HepG2 (cell line): ENCODE measurements around the gene PIN4. TPM values are rescaled to one million over a fixed set of nuclear protein-coding genes. Genes with fewer than 3 reads are reported as not detected.
A peak's percentile ranks its signal among the peaks of the same experiment; 100 is the strongest.

ENCODE experiments used
- ATAC-seq: fragments of 200-7000 bp; cut with Tn5 transposase; 3 replicates; pipeline ENCODE4 v1.9.1; 2020; ENCODE audit warnings: mild to moderate bottlenecking, moderate library complexity
- BruUV-seq: library from RNA; stranded (reverse); fragments of 400-500 nt; replicated peaks from 2 replicates; lab custom pipeline; 2021; lab: Mats Ljungman, UMichigan
- CTCF ChIA-PET: fragments of 300-600 bp; formaldehyde crosslinking; extraction: SDS; loops from one replicate; lab custom pipeline; 2021; ENCODE audit warnings: low total read pairs, inconsistent platforms, low intra/inter-chr PET ratio; lab: Yijun Ruan, JAX
- POLR2A ChIA-PET: fragments of 350-600 bp; sonication (Branson Sonifier 250); formaldehyde crosslinking; loops from one replicate; lab custom pipeline; 2020; ENCODE audit warnings: antibody characterized with exemption, inconsistent platforms; lab: Yijun Ruan, JAX
- DNase-seq: peaks from one replicate; pipeline ENCODE4 v3.0.0-alpha.2; 2015; ENCODE audit warnings: low spot score
- FAIRE-seq: peaks from 3 replicates; lab custom pipeline; 2011; peaks lifted over from hg19 to GRCh38; lab: Jason Lieb, UNC
- H2AFZ ChIP-seq: one replicate; pipeline ENCODE4 v1.6.1; 2011; ENCODE audit warnings: low read length, inconsistent platforms
- H3K27ac ChIP-seq: fragments of 300-600 bp; 3 replicates; pipeline ENCODE4 v1.8.0; 2011; ENCODE audit warnings: mixed run types, mild to moderate bottlenecking, mixed read lengths, low read length, inconsistent platforms; ENCODE audit not compliant: insufficient read depth; ENCODE audit errors: extremely low read length
- H3K27me3 ChIP-seq, 2 experiments: fragments of 200-600 bp in 1 of 2; 2 replicates in 1 of 2; 3 replicates in 1 of 2; pipeline versions ENCODE4 v1.6.0 to v1.8.0; 2011; ENCODE audit warnings: low read length in 2 of 2, mild to moderate bottlenecking in 2 of 2, moderate library complexity in 2 of 2, inconsistent platforms in 1 of 2; ENCODE audit not compliant: insufficient read depth in 2 of 2, control insufficient read depth in 1 of 2
- H3K36me3 ChIP-seq, 2 experiments: fragments of 200-600 bp in 1 of 2; replicated peaks in 1 of 2; 2 replicates in 1 of 2; 3 replicates in 1 of 2; pipeline versions ENCODE4 v1.5.1 to v1.8.0; 2011; ENCODE audit warnings: low read length in 2 of 2, inconsistent platforms in 1 of 2; ENCODE audit not compliant: insufficient read depth in 2 of 2, control insufficient read depth in 1 of 2
- H3K4me1 ChIP-seq: 2 replicates; pipeline ENCODE4 v1.5.1; 2012; ENCODE audit warnings: low read length, inconsistent platforms; ENCODE audit not compliant: insufficient read depth
- H3K4me2 ChIP-seq: 2 replicates; pipeline ENCODE4 v1.6.0; 2011; ENCODE audit warnings: low read depth, low read length, inconsistent platforms
- H3K4me3 ChIP-seq, 3 experiments: fragments of 200-600 bp in 1 of 3; sonication (generic), shearing (Covaris generic) in 1 of 3; replicated peaks in 1 of 3; 2 replicates each; pipeline ENCODE4 v1.5.1; 2011 to 2016; ENCODE audit warnings: low read length in 3 of 3, inconsistent platforms in 2 of 3, low read depth in 2 of 3, mild to moderate bottlenecking in 2 of 3, control low read depth in 1 of 3, mixed read lengths in 1 of 3; ENCODE audit not compliant: insufficient read depth in 1 of 3
- H3K79me2 ChIP-seq: one replicate; pipeline ENCODE4 v1.6.1; 2011; ENCODE audit warnings: low read length, inconsistent platforms; ENCODE audit not compliant: insufficient read depth
- H3K9ac ChIP-seq: 2 replicates; pipeline ENCODE4 v1.6.0; 2011; ENCODE audit warnings: mild to moderate bottlenecking, low read depth, low read length, inconsistent platforms; ENCODE audit not compliant: insufficient read depth
- H3K9me3 ChIP-seq: 2 replicates; pipeline ENCODE4 v1.5.1; 2012; ENCODE audit warnings: mild to moderate bottlenecking, low read length
- H4K20me1 ChIP-seq: 2 replicates; pipeline ENCODE4 v1.6.0; 2011; ENCODE audit warnings: inconsistent platforms, mild to moderate bottlenecking, low read length, moderate library complexity; ENCODE audit not compliant: insufficient read depth
- ATM ChIP-seq: fragments of 450-650 bp; IDR thresholded peaks from 2 replicates; pipeline ENCODE4 v1.7.1; 2017; ENCODE audit warnings: mild to moderate bottlenecking, borderline replicate concordance
- DR1 ChIP-seq: sonication (generic); formaldehyde crosslinking; IDR thresholded peaks from 2 replicates; pipeline ENCODE4 v1.8.0; 2021; ENCODE audit warnings: mild to moderate bottlenecking, missing genetic modification reagents, inconsistent platforms
- DRAP1 ChIP-seq: IDR thresholded peaks from 2 replicates; pipeline ENCODE4 v1.6.1; 2016; ENCODE audit warnings: missing genetic modification reagents, missing compliant biosample characterization
- ESRRA ChIP-seq: sonication (generic); formaldehyde crosslinking; IDR thresholded peaks from 2 replicates; pipeline ENCODE4 v1.5.1; 2020; ENCODE audit warnings: mild to moderate bottlenecking, low read depth, missing genetic modification reagents
- HNF4G ChIP-seq, 2 experiments: sonication (generic) in 1 of 2; formaldehyde crosslinking in 1 of 2; IDR thresholded peaks; 2 replicates each; pipeline versions ENCODE4 v1.4.0 to v1.6.1; 2011 to 2020; ENCODE audit warnings: borderline replicate concordance in 2 of 2, low read depth in 2 of 2, mild to moderate bottlenecking in 2 of 2, low read length in 1 of 2, missing genetic modification reagents in 1 of 2, moderate library complexity in 1 of 2
- IKZF1 ChIP-seq: fragments of 450-650 bp; IDR thresholded peaks from 2 replicates; pipeline ENCODE4 v1.7.1; 2016
- KDM2A ChIP-seq: sonication (generic); formaldehyde crosslinking; IDR thresholded peaks from 2 replicates; pipeline ENCODE4 v1.4.0; 2020; ENCODE audit warnings: low read depth, missing genetic modification reagents, borderline replicate concordance
- PRMT3 ChIP-seq: sonication (generic); formaldehyde crosslinking; IDR thresholded peaks from 2 replicates; pipeline ENCODE4 v1.8.1; 2022; ENCODE audit warnings: low read depth, mild to moderate bottlenecking, moderate library complexity, missing genetic modification reagents, borderline replicate concordance
- SETDB1 ChIP-seq: sonication (generic); formaldehyde crosslinking; IDR thresholded peaks from 2 replicates; pipeline ENCODE4 v1.5.1; 2020; ENCODE audit warnings: missing genetic modification reagents, mild to moderate bottlenecking, borderline replicate concordance
- TOPORS ChIP-seq: sonication (generic); formaldehyde crosslinking; IDR thresholded peaks from 2 replicates; pipeline ENCODE4 v1.8.0; 2023; ENCODE audit warnings: mild to moderate bottlenecking, missing genetic modification reagents
- ZBTB38 ChIP-seq: sonication (generic); formaldehyde crosslinking; IDR thresholded peaks from 2 replicates; pipeline ENCODE4 v1.5.1; 2020; ENCODE audit warnings: mild to moderate bottlenecking, missing genetic modification reagents
- ZBTB49 ChIP-seq: sonication (generic); formaldehyde crosslinking; IDR thresholded peaks from 2 replicates; pipeline ENCODE4 v1.4.0; 2020; ENCODE audit warnings: missing genetic modification reagents, borderline replicate concordance
- ZFP62 ChIP-seq: sonication (generic); formaldehyde crosslinking; IDR thresholded peaks from 2 replicates; pipeline ENCODE4 v1.4.0; 2020; ENCODE audit warnings: missing genetic modification reagents
- ZNF460 ChIP-seq: sonication (generic); formaldehyde crosslinking; IDR thresholded peaks from 2 replicates; pipeline ENCODE4 v1.5.1; 2020; ENCODE audit warnings: missing genetic modification reagents, mild to moderate bottlenecking, borderline replicate concordance
- ZNF556 ChIP-seq: sonication (generic); formaldehyde crosslinking; IDR thresholded peaks from 2 replicates; pipeline ENCODE4 v1.4.0; 2020; ENCODE audit warnings: mild to moderate bottlenecking, missing genetic modification reagents, borderline replicate concordance
- ZNF580 ChIP-seq: IDR thresholded peaks from 2 replicates; pipeline ENCODE4 v1.6.1; 2016; ENCODE audit warnings: low read depth, borderline replicate concordance
- ZNF740 ChIP-seq: sonication (generic); formaldehyde crosslinking; IDR thresholded peaks from 2 replicates; pipeline ENCODE4 v1.4.0; 2020; ENCODE audit warnings: missing genetic modification reagents
- WGBS: methylation state at CpG from one replicate; pipeline ENCODE4 v1.1.6; 2017; ENCODE audit warnings: low lambda C conversion rate; 5-methylcytosine and 5-hydroxymethylcytosine counted together
- in situ Hi-C: cut with HindIII; loops from 2 replicates; pipeline ENCODE4 v1.10.0; 2017; ENCODE audit warnings: low pct_unique_long_range_greater_than_20kb; ENCODE audit not compliant: extremely low pct_ligation_motif_present
- intact Hi-C: fragments of 100-400 bp; cut with micrococcal nuclease; formaldehyde crosslinking; loops from one replicate; pipeline ENCODE4 v1.10.0; 2022; ENCODE audit not compliant: unreplicated experiment
- polyA plus RNA-seq, 8 experiments: library from polyadenylated mRNA; depleted of rRNA in 3 of 8; stranded (reverse) in 7 of 8; unstranded in 1 of 8; fragments of >200 nt; fragmentation: Illumina TruSeq in 4 of 8; extraction: Trizol in 4 of 8; gene quantifications; 2 replicates each; pipeline versions ENCODE4 v1.2.1 to v1.2.3, GENCODE V29; 2011 to 2016; ENCODE audit warnings: low read depth in 4 of 8, missing spikeins in 1 of 8, mixed read lengths in 1 of 8; ENCODE audit not compliant: insufficient read depth in 1 of 8
- total RNA-seq, 5 experiments: library from RNA; depleted of rRNA; stranded (reverse); fragments of >200 nt; fragmentation: Illumina TruSeq; extraction: Trizol; gene quantifications; 2 replicates each; pipeline ENCODE4 v1.2.3, GENCODE V29; 2016; ENCODE audit warnings: low read depth in 1 of 5
- TF ChIP-seq, protein P1 (sequence below): IDR thresholded peaks from 2 replicates; pipeline ENCODE4 v1.6.1; 2016; ENCODE audit warnings: missing compliant biosample characterization, missing genetic modification reagents, borderline replicate concordance

The PIN4 gene
- total and polyA plus RNA-seq, 2 of the 13 experiments (the other 11 are each of a cell fraction or from before 2014, with no cell fraction given): 12.6 to 29.5 TPM

DNA sequence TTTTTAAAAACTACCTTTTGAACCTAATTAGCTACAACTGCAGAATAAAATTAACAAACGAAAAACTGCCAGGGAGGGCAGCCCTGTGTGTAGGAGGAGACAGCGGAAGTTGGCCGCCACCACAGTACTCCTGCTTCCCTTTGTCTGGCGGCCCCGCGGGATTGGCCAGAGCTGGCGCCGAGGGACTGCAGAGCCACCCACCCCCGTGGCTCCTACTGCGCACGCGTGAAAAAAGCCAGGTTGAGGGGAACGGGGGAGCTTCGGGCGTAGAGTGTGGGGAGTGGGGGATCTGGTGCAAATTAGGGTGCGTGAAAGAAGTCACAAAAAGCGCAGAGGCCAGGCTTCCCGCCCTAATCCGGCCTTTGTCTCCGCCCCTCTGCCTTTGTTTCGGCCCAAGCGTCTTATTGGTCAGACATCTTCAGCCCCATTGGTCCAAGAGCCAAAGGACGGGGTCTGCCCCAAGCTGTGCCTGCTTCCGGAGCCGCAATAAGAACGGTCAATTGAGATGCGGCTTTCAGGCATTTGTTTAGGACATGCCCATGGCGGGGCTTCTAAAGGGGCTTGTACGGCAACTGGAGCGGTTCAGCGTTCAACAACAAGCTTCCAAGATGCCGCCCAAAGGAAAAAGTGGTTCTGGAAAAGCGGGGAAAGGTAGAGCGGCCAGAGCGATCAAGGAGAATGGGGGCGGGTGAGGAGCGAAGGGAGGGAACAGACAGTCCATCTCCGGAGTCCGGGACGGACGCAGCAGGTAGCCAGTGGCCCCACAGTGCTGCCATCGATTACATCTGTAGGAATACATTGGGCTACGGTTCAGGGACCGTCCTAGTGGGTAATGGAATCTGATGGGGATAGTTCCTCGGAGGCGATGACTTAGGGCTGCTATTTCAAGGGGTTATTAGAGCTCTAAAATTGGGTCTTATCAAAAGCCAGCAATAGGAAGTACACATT, at the start of gene PIN4 (continued):
- 0 out of 2 replicates have a peak, but pooled peaks have one; percentile 11 for TF ChIP-seq ZNF740 (CRISPR knock-in tag)
- peak; percentile 98 for TF ChIP-seq DRAP1
- no peak for TF ChIP-seq ZBTB38 (CRISPR knock-in tag)
- TF ChIP-seq TOPORS: peak; percentile 30; the same call in 1 of the 2 replicates

DNA sequence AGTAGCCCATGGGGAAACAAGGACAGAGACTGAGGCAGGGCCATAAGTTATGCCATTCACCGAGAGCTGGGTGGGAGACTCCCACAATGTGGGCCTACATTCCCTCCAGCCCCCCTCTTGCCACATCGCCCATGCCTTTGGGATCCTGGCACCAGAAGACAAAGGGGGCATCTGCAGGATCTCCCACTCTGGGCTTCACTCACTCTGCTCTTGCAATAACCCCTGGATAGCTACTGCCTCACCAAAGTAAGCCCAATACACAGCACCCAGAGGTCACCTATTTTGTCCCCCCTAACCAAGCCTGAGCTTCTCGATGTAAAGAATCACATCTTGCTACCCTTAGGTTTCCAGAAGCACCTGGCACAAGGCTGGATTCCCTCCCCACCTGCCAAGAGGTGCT, 49.1 kb upstream of the PIN4 start:
- CTCF ChIA-PET: no interaction called here
- DNase-seq (no peak), ATAC-seq (no peak), FAIRE-seq (no peak)
- Histone ChIP-seq H3K9me3 (no peaks in the 10 kb centered on the region), H3K9ac (no peak overlapping the region), H3K27ac (no peak overlapping the region), H4K20me1 (no peaks in the 10 kb centered on the region), H3K4me1 (no peaks in the 10 kb centered on the region), H3K27me3 (peaks cover 0 to 12% of the 10 kb centered on the region in 2 experiments; a peak in 4 of 5 replicates), H2AFZ (no peak overlapping the region), H3K79me2 (no peaks in the 10 kb centered on the region), H3K4me3 (no peak overlapping the region), H3K4me2 (no peak overlapping the region), H3K36me3 (no peaks in the 10 kb centered on the region)
- POLR2A ChIA-PET: no interaction called here
- no TSS peak for BruUV-seq
- WGBS: no CpG with 5 or more reads among the region's 3 CpGs
- intact Hi-C loops (no loop called here), in situ Hi-C loops (no loop called here)
- TF ChIP-seq ESRRA (CRISPR knock-in tag) (no peak), IKZF1 (no peak), ZNF556 (no peak), DR1 (CRISPR knock-in tag) (no peak), SETDB1 (CRISPR knock-in tag) (no peak), ZNF460 (CRISPR knock-in tag) (no peak), PRMT3 (CRISPR knock-in tag) (no peak), ZNF580 (CRISPR knock-in tag) (no peak), HNF4G (IDR thresholded peaks at IDR 0.05; ENCODE audit: borderline replicate concordance, low read depth, low read length) (no peak), HNF4G (CRISPR knock-in tag; IDR thresholded peaks at IDR 0.05; ENCODE audit: borderline replicate concordance, low read depth) (no peak), KDM2A (CRISPR knock-in tag) (no peak), ZBTB49 (CRISPR knock-in tag) (no peak), ZFP62 (CRISPR knock-in tag) (no peak), ATM (no peak)
- TF ChIP-seq, protein P1, sequence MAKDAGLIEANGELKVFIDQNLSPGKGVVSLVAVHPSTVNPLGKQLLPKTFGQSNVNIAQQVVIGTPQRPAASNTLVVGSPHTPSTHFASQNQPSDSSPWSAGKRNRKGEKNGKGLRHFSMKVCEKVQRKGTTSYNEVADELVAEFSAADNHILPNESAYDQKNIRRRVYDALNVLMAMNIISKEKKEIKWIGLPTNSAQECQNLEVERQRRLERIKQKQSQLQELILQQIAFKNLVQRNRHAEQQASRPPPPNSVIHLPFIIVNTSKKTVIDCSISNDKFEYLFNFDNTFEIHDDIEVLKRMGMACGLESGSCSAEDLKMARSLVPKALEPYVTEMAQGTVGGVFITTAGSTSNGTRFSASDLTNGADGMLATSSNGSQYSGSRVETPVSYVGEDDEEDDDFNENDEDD (CRISPR knock-in tag): no peak
